Measurements from ENCODE around the gene ARHGEF12.

The ARHGEF12 gene

GRCh38 chr11:120467627-120468026 is 131.4 kb downstream of the ARHGEF12 start:
- no peaks in the 10 kb centered on the region for H3K9me3 Mint-ChIP-seq
- H3K27ac Mint-ChIP-seq, result no peak overlapping the region
- H3K27me3 Mint-ChIP-seq, result no peaks in the 10 kb centered on the region
- DNase-seq, result no peak
- CTCF ChIA-PET, result no interaction called here
- no peaks in the 10 kb centered on the region for H3K36me3 Mint-ChIP-seq
- H3K4me3 Mint-ChIP-seq, result no peak overlapping the region
- no peaks in the 10 kb centered on the region for H3K4me1 Mint-ChIP-seq

- CTCF ChIA-PET, result no interaction called here
- Mint-ChIP-seq H3K9me3 (no peaks in the 10 kb centered on the region), H3K27me3 (no peaks in the 10 kb centered on the region), H3K4me1 (no peaks in the 10 kb centered on the region), H3K36me3 (no peaks in the 10 kb centered on the region), H3K27ac (no peak overlapping the region), H3K4me3 (no peak overlapping the region)
- no peak for DNase-seq
Measured at GRCh38 chr11:120471131-120471530, 134.9 kb downstream of the ARHGEF12 start.

DNA sequence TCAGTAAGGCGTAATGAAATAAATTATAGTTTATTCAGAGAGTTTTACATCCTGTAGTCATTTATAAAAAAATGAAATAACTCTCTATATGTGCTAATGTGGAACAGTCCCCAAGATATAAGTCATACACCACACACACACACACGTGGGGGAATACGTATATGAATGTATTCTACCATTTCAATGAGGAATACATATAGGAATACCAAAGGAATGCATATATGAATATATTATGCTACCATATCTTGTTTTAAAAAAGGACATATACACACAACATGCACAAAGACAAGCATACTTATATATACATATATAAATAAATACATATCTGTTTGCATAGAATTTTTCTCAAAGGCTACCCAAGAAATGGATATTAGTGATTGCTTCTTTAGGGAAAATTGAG is 135.8 kb downstream of the ARHGEF12 start:
- no peaks in the 10 kb centered on the region for H3K27me3 Mint-ChIP-seq
- no peak for DNase-seq
- CTCF ChIA-PET, result no interaction called here
- no peaks in the 10 kb centered on the region for H3K36me3 Mint-ChIP-seq
- H3K4me3 Mint-ChIP-seq, result no peak overlapping the region
- no peaks in the 10 kb centered on the region for H3K9me3 Mint-ChIP-seq
- no peaks in the 10 kb centered on the region for H3K4me1 Mint-ChIP-seq
- H3K27ac Mint-ChIP-seq, result no peak overlapping the region

DNA sequence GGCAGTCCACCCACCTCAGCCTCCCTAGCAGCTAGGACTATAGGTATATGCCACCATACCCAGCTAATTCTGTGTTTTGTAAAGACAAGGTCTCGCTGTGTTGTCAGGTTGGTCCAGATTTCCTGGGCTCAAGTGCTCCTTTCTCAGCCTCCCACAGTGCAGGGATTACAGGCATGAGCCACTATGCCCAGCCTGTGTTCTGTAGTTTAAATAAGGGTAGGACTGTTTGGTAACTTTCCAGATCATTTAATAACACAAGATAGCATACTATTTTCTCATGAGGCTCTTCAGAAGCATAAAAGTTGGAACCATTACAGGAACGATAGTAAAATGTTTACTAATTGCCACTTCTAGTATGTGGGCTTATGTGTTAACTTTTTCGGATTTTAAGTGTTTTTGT is 137.3 kb downstream of the ARHGEF12 start:
- H3K27me3 Mint-ChIP-seq, result no peaks in the 10 kb centered on the region
- no peak overlapping the region for H3K4me3 Mint-ChIP-seq
- H3K9me3 Mint-ChIP-seq, result no peaks in the 10 kb centered on the region
- no peaks in the 10 kb centered on the region for H3K4me1 Mint-ChIP-seq
- DNase-seq, result no peak
- H3K27ac Mint-ChIP-seq, result no peak overlapping the region
- H3K36me3 Mint-ChIP-seq, result no peaks in the 10 kb centered on the region
- CTCF ChIA-PET, result no interaction called here

GRCh38 chr11:120482149-120482548 is 145.9 kb downstream of the ARHGEF12 start:
- CTCF ChIA-PET, result no interaction called here
- no peaks in the 10 kb centered on the region for H3K4me1 Mint-ChIP-seq
- no peaks in the 10 kb centered on the region for H3K36me3 Mint-ChIP-seq
- H3K9me3 Mint-ChIP-seq, result no peaks in the 10 kb centered on the region
- no peak for DNase-seq
- H3K4me3 Mint-ChIP-seq, result no peak overlapping the region
- H3K27ac Mint-ChIP-seq, result no peak overlapping the region
- no peaks in the 10 kb centered on the region for H3K27me3 Mint-ChIP-seq

GRCh38 chr11:120484722-120485121 is 148.5 kb downstream of the ARHGEF12 start:
- H3K27me3 Mint-ChIP-seq, result no peaks in the 10 kb centered on the region
- DNase-seq, result no peak
- no peak overlapping the region for H3K4me3 Mint-ChIP-seq
- H3K4me1 Mint-ChIP-seq, result no peaks in the 10 kb centered on the region
- H3K27ac Mint-ChIP-seq, result no peak overlapping the region
- CTCF ChIA-PET, result no interaction called here
- H3K36me3 Mint-ChIP-seq, result no peaks in the 10 kb centered on the region
- no peaks in the 10 kb centered on the region for H3K9me3 Mint-ChIP-seq

DNA sequence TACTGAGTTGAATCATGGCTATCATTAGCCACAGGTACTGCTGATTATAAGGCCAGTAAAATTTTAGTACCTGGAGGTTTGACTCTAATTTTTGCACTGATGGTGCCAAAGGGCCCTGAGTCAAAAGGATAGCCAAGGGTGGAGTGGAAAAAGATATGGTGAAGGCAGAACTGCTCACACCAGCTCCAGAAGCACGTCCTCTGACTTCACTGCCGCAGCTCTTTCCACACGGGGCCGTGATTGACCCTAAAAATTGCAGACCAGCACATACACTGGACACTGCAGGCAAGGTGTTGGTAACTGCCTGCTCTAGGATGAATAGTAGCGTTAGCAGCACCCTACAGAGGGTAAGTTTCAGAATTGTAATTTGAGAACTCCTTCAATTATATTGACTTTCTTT is 149.9 kb downstream of the ARHGEF12 start:
- Mint-ChIP-seq H3K4me1 (no peaks in the 10 kb centered on the region), H3K36me3 (no peaks in the 10 kb centered on the region), H3K27ac (no peak overlapping the region), H3K9me3 (no peaks in the 10 kb centered on the region), H3K4me3 (no peak overlapping the region), H3K27me3 (no peaks in the 10 kb centered on the region)
- CTCF ChIA-PET, result no interaction called here
- no peak for DNase-seq

- H3K27me3 Mint-ChIP-seq, result no peaks in the 10 kb centered on the region
- no peaks in the 10 kb centered on the region for H3K9me3 Mint-ChIP-seq
- no peak for DNase-seq
- H3K4me3 Mint-ChIP-seq, result no peak overlapping the region
- H3K36me3 Mint-ChIP-seq, result no peaks in the 10 kb centered on the region
- H3K27ac Mint-ChIP-seq, result no peak overlapping the region
- CTCF ChIA-PET, result interaction anchor here (0.9 kb wide), 1 partner anchor 195 kb away, joined by 3 read pairs; no protein-coding TSS in a partner anchor
- no peaks in the 10 kb centered on the region for H3K4me1 Mint-ChIP-seq
Measured at GRCh38 chr11:120489799-120490198, 153.6 kb downstream of the ARHGEF12 start.

DNA sequence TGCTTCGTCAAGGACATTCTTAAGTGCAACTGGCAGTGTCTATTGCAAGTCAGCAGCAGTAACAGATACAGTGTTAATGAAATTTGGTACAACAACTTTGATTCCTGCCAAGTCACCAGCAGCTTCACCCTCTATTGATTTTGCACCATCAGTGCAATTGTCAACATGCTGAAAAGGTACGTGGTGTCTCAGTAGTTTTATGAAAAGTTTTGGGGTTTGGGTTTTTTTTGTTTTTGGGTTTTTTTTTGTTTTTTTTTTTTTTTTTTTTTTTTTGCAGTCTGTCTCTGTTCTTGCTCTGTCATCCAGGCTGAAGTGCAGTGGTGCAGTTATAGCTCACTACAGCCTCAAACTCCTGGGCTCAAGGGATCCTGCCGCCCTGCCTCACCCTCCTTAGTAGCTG is 156.3 kb downstream of the ARHGEF12 start:
- Mint-ChIP-seq H3K27ac (no peak overlapping the region), H3K4me3 (no peak overlapping the region), H3K27me3 (no peaks in the 10 kb centered on the region), H3K4me1 (no peaks in the 10 kb centered on the region), H3K9me3 (no peaks in the 10 kb centered on the region), H3K36me3 (no peaks in the 10 kb centered on the region)
- no peak for DNase-seq
- CTCF ChIA-PET, result no interaction called here

DNA sequence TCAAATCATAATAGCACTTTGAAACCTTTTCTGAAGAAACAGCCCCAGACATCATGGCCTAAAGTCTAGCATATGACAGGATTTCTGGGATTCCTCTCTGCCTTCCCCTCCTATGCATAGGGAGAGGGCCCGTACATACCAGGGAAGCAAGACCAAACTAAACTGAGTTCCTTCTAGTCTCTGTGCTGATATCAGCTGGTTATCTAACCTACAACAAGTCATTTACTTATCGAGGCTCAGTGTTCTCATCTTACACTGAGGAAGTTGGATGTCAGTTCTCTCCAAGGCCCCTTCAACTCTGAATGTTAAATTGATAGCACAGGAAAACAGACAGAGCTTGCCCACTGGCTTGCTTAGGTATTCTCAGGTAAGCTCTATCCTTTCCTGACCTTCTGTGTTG is 158.4 kb downstream of the ARHGEF12 start:
- Mint-ChIP-seq H3K36me3 (no peaks in the 10 kb centered on the region), H3K4me1 (no peaks in the 10 kb centered on the region), H3K27me3 (peaks cover 3% of the 10 kb centered on the region), H3K9me3 (no peaks in the 10 kb centered on the region), H3K4me3 (no peak overlapping the region), H3K27ac (no peak overlapping the region)
- no peak for DNase-seq
- CTCF ChIA-PET, result interaction anchor here (1.0 kb wide), 1 partner anchor 190 kb away, joined by 3 read pairs; no protein-coding TSS in a partner anchor

DNA sequence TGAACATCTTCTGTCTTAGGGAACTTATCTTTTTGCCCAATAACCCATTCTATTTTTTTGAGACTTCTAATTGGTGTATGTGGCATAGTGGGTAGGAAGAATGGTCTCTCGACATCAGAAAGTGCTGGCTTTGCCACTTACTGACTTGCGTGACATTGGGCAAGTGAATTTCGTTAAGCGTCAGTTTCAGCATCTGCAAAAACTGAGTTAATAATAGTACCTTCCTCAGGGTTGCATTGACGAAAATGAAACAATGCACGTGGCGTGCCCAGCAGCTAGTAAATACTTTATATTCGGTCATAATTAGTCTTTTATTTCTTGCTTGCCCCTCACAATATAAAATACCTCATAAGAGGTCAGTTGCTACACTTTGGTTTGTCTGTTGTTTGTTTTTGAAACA is 162.9 kb downstream of the ARHGEF12 start:
- H3K27ac Mint-ChIP-seq, result no peak overlapping the region
- no peaks in the 10 kb centered on the region for H3K9me3 Mint-ChIP-seq
- no peaks in the 10 kb centered on the region for H3K4me1 Mint-ChIP-seq
- CTCF ChIA-PET, result no interaction called here
- no peak for DNase-seq
- H3K27me3 Mint-ChIP-seq, result peaks cover 18% of the 10 kb centered on the region
- no peaks in the 10 kb centered on the region for H3K36me3 Mint-ChIP-seq
- no peak overlapping the region for H3K4me3 Mint-ChIP-seq

DNA sequence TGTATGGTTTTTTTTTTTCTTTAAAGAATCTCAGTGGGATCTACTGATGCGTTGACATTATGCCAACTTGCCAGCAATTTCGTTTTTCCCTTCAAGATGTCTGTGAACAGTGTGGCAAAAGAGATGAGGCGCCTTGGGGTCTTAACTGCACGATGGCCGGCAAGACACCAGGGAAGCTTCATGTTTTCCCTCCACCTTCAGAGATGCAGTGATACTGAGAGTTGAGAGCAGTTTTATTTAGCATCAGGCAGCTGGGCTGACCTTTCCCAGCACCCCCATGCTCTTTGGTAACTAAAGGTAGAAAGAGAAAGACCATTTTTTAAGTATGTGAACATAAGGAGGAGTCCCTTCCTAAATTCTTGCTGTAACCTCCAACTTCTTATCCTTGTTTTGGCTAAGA is 163.6 kb downstream of the ARHGEF12 start:
- CTCF ChIA-PET, result no interaction called here

GRCh38 chr11:120500414-120501071 is 164.3 kb downstream of the ARHGEF12 start:
- no peak overlapping the region for H3K27ac Mint-ChIP-seq
- H3K36me3 Mint-ChIP-seq, result no peaks in the 10 kb centered on the region
- CTCF ChIA-PET, result no interaction called here
- H3K9me3 Mint-ChIP-seq, result no peaks in the 10 kb centered on the region
- H3K4me3 Mint-ChIP-seq, result no peak overlapping the region
- H3K4me1 Mint-ChIP-seq, result no peaks in the 10 kb centered on the region
- DNase-seq, result no peak
- peaks cover 24% of the 10 kb centered on the region for H3K27me3 Mint-ChIP-seq

More for the DNA sequence above, 163.6 kb downstream of the ARHGEF12 start:
- no peak for DNase-seq
- Mint-ChIP-seq H3K27me3 (peaks cover 22% of the 10 kb centered on the region), H3K9me3 (no peaks in the 10 kb centered on the region), H3K27ac (no peak overlapping the region), H3K36me3 (no peaks in the 10 kb centered on the region), H3K4me1 (no peaks in the 10 kb centered on the region), H3K4me3 (no peak overlapping the region)

GRCh38 chr11:120501440-120501839 is 165.2 kb downstream of the ARHGEF12 start:
- Mint-ChIP-seq H3K36me3 (no peaks in the 10 kb centered on the region), H3K4me3 (no peak overlapping the region), H3K9me3 (no peaks in the 10 kb centered on the region), H3K27ac (no peak overlapping the region), H3K27me3 (peaks cover 30% of the 10 kb centered on the region), H3K4me1 (no peaks in the 10 kb centered on the region)
- no peak for DNase-seq
- CTCF ChIA-PET, result no interaction called here

GRCh38 chr11:120501976-120502755 is 166.0 kb downstream of the ARHGEF12 start:
- Mint-ChIP-seq H3K27me3 (peaks cover 31% of the 10 kb centered on the region), H3K27ac (no peak overlapping the region), H3K4me1 (no peaks in the 10 kb centered on the region), H3K36me3 (no peaks in the 10 kb centered on the region), H3K9me3 (no peaks in the 10 kb centered on the region), H3K4me3 (no peak overlapping the region)
- no peak for DNase-seq
- CTCF ChIA-PET, result no interaction called here
